A172 (cell line): ENCODE measurements around the gene AGR2. TPM values are rescaled to one million over a fixed set of nuclear protein-coding genes. Genes with fewer than 3 reads are reported as not detected.

Experiments
- DNase-seq: peaks from one replicate; pipeline ENCODE4 v3.0.0-alpha.2; 2015; ENCODE audit warnings: low spot score
- total RNA-seq: library from RNA; depleted of rRNA; stranded (reverse); fragments of >200 nt; shearing (Covaris generic); gene quantifications from 2 replicates; pipeline ENCODE4 v1.2.3, GENCODE V29; 2014

Gene AGR2
- total RNA-seq, 1 experiment from 2014 or later = not detected

DNA sequence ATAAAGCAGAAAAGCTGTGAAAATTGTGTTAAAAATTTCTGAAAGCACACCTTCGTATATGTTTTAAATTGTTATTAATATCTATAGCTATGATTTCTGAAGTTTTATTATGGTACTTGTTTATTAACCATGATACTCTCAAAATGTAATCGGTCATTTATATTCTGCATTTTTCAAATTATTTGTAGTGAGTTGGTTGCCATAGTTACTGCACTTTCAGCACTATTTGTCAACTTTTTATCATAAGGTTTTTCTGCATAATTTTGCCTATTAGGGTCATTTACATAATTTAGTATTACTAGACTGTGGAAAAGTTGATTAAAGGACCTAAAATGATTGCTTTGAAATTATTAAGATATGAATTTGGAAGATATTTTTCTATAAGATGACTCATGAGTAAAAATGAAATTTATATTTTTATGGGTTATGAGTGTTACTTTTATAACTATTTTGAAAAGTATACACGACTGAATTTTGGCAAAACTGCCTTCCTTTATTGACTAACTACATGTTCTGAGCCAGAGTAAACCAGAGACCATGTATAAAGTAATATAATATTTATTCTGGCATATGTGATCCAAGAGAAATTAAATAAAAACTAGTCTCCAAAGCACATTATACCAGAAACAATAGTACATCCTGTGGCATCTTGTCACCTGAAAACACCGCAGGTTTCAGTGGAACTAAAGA, 7.9 kb upstream of the AGR2 start:
- no peak for DNase-seq

DNA sequence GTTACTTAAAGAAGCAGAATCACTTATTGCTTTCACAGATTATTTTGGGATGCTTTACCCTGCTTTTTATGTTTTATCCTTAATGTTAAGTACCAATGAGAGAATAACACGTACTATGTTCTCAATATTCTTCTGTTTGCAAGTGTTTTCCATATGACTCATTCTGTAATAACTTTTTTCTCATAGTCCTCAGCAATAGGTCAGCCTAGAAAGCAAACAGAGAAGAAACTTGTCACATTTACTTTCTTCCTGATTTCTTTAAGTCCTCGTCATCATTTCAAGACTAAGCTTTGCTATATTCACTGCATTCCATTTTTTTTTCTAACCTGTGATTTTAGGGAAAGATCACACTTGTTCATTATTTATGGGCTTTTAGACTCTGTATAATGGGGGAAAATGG, 6.8 kb upstream of the AGR2 start:
- peak; percentile 48 for DNase-seq

DNA sequence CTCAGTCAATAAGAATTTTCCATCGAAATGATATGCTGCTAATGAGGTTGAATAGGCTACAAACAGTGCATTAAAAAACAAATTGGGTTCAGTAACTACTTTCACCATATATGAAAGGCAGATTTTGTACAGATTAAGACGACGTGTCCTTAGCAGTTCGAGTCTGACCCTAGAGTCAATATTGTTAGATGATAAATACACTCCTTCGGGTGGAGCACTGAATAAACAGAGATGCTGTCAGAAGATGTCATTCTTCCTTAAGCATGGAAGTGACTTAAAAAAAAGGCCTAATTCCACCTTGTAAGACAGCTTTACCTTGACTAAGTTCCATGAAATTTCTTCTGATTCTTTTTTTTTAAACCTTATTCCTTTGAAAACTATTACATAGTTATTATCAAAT, 5.8 kb upstream of the AGR2 start:
- no peak for DNase-seq

DNA sequence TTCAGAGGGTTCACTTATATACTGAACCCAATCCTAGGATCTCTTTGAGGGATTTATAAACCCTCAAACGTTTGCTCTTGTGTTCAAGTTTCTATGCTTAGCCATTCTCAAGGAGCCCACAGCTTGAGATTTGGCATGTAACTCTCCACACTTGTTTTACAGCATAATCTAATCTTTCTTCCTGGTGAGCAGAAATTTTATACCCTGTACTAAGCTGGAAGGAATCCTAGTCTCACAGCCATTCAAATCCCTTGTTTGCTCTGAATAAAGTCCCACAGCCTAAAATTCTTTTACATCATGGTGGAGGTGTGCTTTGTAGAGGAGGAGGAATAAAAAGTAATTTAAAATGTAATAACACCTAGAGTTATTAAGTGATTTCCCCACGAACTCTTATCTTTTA, 5.3 kb upstream of the AGR2 start:
- DNase-seq = no peak

DNA sequence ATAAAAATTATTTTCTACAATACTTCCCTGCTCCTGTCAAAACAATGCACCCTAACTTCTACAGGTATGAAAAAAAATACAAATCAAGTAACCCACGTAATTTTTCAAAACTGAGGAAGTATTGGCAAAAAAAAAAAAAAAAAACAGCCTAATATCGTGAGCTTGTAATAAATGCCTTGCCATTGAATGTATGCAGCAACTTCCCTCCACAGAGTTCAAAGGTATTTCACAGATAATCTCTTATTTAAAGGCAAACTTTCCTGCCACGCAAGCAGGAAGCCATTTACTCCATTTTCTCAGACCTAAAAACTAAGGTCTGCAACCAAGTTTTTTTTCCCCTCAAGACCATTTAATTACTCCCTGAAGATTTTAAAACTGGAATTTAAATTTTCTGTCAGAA, 642 bp upstream of the AGR2 start:
- DNase-seq = no peak

DNA sequence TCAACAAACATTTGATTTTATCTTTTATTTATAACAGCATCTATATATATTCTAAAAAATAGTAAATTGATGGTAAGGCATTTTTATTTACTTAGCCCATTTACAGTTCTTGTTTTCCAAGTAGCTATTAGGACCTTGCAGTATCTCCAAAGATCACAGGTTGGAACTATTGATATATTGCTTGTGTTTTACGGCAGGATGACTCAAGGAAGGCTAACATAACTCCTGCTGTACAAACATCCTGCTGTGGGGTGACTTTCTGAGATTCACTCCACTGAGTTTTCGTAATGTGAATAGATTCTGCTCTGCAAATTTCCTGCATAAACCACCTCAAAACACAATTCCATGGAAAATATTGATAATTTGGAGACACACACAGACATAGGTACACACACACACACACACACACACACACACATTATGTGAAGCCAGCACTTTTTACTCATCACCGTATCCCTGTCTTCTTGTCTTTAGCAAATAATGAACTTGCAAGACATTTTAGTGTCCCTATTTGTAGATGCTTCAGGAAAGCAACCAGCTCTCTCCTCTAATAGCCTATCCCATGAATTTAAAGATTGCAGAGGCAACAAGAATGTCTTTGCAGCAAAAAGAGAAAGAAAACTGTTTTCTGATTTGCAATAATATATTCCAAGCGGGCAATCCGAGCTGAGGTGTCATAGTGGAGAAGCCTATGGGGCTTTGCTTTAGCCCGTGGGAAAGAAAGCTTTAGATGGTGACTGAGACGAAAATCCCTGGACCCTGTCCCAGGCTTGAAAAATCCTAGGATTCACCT, 722 bp downstream of the AGR2 start:
- DNase-seq = no peak

DNA sequence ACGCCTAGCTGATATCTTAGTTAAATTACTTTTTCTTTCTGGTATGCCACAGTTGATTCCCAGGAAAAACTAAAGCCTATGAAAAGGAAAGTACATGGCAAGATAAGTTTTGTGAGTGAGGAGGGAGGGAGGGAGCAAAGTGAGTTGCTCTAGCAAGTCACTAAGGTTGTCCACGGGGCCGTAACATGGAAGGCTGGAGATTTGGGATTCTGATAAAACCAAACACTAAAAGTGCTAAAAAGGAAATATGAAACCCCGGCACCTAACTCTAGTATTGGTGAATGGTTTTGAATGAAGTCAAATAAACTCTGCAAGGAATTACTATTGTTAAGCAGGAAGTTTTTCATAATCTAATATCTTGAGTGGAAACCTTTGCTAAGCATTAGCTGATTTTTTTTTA, 1.7 kb downstream of the AGR2 start:
- no peak for DNase-seq

DNA sequence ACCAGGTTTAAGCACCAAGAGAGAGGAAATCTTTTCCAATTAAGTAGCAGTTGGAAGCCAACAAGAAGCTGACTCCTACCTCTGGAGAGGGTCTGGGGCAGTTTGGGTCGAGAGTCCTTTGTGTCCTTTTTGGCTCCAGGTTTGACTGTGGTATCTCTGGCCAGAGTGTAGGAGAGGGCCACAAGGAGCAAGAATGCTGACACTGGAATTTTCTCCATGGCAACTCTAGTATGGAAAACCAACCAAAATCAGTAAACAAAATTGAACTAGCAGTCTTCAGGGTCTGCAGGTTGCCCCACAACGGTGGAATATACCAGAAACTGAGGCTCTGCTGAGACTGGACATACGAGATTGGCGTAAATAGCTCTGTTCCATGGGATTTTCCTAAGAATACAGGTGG, 3.2 kb downstream of the AGR2 start:
- no peak for DNase-seq

DNA sequence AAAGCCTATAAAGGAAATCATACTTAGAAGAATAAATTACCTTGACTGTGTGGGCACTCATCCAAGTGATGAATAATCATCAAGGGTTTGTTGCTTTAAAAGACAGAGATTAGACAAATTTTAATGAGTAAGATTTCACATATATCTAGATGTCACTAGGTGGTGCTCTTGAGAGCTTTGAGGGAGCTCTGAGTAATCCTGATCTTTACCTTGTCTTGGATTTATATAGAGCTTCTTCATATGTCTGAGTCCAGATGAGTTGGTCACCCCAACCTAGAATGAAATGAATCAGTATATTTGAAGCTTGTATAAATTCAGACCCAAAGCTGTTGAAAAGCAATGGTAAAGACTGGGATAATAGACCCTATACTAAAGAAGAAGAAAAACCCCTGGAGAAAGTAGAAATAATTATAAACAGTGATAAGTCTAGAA, 3.7 kb downstream of the AGR2 start:
- DNase-seq = peak; percentile 84

DNA sequence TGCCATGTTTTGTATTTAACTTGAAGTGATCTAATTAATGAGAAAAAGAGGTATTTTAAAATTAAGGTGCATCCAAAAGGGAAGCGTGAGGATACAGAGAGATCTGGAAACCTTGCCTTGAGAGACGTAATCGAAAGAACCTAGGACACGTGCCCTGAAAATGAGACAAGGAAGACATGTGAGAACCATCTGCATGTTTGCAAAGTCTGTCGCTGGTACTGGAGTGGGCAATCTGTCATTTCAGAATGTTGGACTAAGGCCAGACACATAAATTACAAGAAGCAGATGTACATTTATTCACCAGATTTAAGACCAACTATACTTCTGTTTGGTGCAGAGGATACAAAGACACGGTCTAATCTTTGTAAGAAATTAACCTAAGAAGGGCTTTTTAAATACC, 9.2 kb downstream of the AGR2 start:
- no peak for DNase-seq

DNA sequence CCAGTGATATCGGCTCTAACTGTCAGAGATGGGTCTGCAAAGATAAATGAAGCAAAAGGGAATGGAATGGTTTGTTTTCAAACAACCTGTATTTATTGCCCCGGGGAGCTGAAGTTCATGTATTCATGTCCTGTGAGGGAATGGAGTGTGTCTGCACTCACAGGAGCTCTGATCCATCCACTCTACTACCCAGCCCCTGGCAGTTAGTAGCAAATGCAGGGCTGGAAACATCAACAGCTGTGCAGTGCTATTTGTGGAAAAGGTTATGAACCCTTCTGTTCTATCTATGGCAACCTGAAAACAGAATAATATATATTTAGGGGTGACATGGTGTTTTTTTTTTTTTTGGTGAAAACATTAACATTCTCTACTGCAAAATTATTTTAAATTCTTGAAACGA, 9.8 kb downstream of the AGR2 start:
- no peak for DNase-seq

DNA sequence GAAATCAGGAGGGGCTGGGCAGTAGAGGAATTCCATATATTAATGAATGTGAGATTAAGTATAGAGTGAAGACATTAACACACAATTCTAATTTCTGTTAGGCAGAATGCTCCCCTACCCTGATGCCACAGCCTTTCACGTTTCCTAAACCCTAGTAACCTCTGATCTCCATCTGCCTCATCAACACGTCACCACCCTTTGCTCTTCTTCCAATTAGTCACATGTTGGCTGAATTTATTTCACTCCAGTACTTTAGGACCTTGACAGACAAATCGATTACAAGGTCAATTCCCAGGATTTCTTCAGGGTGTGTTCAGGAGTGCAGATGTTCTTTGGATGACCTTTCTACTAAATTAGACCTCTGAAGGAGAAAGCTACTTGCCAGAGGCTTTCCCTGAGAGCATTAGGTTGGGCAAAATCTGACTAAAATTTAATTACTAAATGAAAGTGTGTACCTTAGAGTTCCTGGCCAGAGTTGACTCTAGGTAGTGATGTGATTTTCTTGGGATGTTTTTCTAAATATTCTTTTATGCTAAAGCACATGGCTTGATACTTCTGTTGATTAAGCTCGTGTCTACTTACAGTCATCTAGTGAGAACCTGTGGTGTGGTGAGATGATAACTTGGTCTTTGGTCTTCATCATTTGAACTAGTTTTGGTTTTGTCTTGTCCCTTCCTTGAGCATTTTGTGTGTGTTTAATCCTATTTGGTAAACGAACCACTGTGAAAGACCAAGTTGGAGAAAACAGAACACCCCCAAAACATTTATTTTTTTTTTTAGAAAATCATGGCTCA, 12.7 kb downstream of the AGR2 start:
- no peak for DNase-seq

DNA sequence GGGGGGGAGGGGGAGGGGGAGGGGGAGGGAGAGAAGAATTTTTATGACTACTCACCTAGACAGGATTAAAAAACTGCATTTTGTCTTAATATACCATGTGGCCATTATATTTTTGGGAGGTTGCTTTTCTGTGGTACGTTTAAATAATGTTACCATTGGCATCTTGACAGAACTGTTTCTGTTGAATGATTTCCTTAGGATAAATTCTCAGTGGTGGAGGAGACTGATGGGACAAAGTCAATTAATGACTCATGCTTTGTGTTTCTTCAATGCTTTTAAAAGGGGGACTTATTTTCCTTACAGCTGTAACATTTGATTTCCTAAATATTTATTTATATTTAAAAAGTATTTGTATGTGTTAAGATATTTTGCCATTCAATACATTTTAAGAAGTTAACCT, 13.7 kb downstream of the AGR2 start:
- no peak for DNase-seq

DNA sequence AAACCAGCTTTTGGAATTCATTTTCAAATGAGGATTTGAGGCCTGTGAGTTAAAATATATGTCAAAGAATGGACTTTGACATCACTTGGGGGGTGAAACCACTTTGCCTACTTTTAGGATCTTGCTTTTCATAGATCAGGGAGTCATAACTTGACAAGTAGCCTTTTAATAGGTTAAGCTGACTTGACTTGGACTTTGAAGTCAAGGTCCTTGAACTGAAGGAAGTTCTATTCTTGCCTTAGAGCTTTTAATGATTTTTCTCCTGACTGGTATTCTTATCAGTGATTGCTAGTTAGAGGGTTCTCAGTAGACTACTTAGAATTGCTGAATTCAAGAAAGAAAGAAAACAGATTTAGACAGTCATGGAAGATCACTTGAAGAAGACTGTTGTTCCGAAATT, 17.7 kb downstream of the AGR2 start:
- DNase-seq = no peak

DNA sequence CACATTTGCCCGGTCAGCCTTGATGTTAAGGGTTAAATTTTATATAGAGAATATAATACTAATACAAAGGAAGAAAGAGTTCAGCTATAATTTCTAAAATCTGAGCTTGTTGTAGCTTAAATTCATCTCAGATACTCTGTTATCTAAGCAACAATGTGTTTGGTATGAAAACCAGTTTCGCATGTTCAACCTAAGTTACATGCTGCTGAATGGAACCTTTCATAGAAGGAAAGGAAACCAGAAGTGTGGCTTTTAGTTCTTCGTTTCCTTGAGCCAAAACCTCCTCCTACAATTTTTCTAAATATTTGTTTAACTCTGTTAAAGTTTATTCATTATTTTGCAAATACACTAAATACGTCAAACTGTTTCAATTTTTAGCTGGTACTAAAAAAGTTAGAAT, 18.5 kb downstream of the AGR2 start:
- no peak for DNase-seq

DNA sequence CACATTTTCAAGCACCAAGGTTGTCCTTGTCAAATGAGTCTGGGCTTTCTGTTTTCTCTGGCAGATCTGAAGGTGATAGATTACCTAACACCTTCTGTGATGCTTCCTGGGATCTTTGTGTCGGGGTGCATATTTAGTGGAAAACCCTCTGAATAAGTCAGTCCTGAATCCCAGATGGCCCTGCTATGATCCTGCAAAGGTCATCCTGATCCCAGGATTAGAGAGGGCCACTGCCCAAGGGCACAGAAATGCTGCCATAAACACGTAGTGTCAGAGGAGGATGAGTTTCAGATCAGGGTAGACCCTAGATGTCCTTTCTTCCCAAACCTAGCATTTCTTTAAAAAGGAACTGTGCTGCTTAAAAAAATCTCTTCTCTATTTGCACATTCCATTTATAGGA, 19.0 kb downstream of the AGR2 start:
- DNase-seq = no peak

DNA sequence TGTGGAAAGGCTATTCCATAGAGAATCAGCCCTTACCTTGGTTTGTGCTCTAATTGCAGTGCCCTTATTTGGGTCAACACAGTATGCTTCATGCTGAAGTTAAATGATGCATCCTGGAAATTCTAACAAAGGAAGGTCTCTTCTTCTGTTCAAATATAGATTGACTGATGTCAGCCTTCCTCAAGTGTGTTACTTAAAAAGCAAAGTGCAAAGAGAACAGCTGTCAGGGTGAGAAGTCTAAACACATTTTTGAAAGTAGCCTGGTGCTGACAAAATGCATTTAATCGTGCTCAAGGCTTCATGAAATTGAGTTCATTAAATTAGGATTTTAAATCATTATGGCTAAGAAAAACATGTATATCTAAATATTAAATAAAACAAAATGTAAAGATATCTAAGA, 19.5 kb downstream of the AGR2 start:
- DNase-seq = no peak

DNA sequence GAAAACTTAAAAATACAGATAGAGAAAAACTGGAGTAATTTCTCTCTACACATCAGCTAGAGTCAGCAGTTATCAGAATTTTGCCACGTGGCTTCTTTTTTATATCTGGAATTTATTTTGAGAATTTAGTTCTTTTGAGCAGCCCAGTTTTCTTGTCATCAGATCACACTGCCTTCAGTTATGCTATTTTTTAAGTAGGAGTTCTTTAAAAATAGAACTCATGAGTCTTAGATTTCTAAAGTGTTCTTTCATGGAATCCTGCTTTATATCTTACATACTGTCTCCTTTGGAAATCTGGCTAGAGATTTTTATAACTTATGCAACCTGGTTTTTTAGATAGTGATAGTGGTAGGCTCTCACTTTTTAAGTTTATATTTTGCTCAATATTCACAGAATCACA, 24.2 kb downstream of the AGR2 start:
- DNase-seq = no peak

DNA sequence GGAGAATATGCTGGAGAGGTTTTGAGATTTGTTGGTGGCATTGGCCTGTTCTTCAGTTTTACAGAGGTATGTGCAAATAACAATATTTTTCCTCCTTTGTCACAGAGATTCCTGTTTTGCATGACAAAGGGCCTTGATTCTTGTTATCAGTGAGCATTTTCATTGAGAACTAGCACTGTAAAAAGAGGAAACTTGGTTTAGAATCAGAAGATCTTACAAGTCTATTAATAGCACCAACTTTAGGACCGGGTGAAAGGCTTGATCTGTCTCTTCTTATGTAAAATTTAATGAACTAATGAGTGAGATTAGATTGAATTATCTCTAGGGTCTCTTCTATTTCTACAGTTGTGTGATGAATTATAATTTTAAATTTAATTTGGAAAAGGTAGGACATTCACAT, 25.7 kb downstream of the AGR2 start:
- no peak for DNase-seq

DNA sequence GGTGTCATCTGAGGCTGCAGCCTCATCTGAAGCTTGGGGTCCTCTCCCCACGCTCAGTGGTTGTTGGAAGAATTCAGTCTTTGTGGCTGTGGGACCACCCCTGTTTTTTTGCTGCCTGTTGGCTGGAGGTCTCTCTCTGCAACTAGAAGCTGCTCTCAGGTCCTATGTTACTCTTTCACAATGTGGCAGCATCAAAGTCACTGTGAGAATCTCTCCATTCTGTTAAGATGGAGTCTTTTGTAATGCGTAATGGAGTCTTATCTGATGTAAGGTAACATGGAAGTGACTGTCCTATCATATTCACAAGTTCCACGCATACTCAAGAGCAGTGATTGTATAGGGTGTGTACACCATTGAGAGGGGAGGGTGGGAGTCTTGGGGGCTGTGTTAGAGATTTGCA, 26.3 kb downstream of the AGR2 start:
- no peak for DNase-seq

DNA sequence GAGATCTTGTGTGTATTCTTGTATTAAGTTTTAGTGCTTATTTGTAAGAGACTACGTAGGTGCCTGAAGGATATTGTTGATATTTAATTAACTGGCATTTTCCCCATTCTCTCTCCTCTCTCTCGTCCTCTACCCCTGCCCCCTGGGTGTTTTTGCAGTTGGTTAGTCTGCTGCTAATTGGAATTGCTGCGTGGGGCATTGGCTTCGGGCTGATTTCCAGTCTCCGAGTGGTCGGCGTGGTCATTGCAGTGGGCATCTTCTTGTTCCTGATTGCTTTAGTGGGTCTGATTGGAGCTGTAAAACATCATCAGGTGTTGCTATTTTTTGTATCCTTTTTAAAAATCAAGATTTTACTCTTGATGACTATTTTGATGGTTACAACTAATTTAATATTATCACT, 28.7 kb downstream of the AGR2 start:
- DNase-seq = no peak

DNA sequence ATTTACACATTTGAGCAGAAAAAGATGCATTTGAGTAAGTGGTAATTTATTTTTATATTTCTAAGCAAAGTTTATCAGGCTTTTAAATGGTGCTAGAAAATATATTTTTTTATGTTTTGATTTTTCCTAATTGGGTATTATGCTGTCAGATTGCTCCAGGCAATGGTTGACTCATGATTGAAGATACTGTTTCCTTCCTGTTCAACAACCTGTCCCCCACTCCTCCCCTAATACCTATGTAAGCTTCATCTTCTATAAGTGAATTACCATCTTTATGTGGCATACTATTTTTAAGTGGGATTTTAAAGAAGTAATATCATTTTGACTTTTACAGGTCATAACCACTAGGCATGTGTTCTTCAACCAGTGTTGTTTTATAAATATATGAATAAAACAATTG, 29.8 kb downstream of the AGR2 start:
- DNase-seq = no peak

DNA sequence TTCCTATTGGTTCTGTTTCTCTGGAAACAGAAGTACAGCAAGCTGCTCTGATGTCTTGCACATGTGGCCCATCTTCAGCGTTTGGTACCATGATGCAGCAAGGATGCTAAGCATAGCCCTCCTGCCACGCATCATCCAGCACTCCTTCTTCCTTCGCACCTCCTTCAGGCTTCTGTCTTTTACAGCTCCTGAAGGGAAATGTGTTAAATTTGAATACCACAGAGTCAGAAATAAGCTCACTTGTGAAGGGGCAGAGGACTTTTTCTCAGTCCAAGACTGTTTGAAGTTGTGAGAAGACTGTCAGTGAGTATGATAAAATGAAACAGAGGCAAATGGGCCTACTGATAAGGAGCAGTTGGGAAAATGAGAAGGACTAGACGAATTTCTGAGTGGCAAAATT, 30.5 kb downstream of the AGR2 start:
- DNase-seq = no peak
